NT2/D1 (cell line): Measurements from ENCODE around the gene CCNA1.

Experiments used
- DNase-seq: peaks from one replicate; pipeline ENCODE4 v3.0.0-alpha.2; 2011; ENCODE audit warnings: low read depth, low spot score
- H3K27me3 ChIP-seq: 2 replicates; pipeline ENCODE4 v1.6.0; 2011; ENCODE audit warnings: mild to moderate bottlenecking; ENCODE audit not compliant: insufficient read length, insufficient read depth
- H3K36me3 ChIP-seq: 2 replicates; pipeline ENCODE4 v1.6.1; 2011; ENCODE audit warnings: mild to moderate bottlenecking, low read length, mixed read lengths; ENCODE audit not compliant: insufficient read depth, insufficient read length
- H3K4me1 ChIP-seq: 2 replicates; pipeline ENCODE4 v1.5.1; 2011; ENCODE audit not compliant: insufficient read depth, insufficient read length
- H3K4me3 ChIP-seq: 2 replicates; pipeline ENCODE4 v1.5.1; 2011; ENCODE audit warnings: low read depth; ENCODE audit not compliant: insufficient read length
- H3K9ac ChIP-seq: 2 replicates; pipeline ENCODE4 v1.6.0; 2011; ENCODE audit warnings: low read depth; ENCODE audit not compliant: insufficient read length
- H3K9me3 ChIP-seq: 2 replicates; pipeline ENCODE4 v1.5.1; 2011; ENCODE audit warnings: mild to moderate bottlenecking, low read length; ENCODE audit not compliant: insufficient read depth
- SUZ12 ChIP-seq: IDR thresholded peaks from 2 replicates; pipeline ENCODE4 v1.6.1; 2011; ENCODE audit not compliant: insufficient read length, insufficient read depth; ENCODE audit errors: extremely low read depth
- YY1 ChIP-seq: IDR thresholded peaks from 2 replicates; pipeline ENCODE4 v1.6.1; 2011; ENCODE audit not compliant: insufficient read length, insufficient read depth
- ZNF274 ChIP-seq: IDR thresholded peaks from 2 replicates; pipeline ENCODE4 v1.6.1; 2011; ENCODE audit warnings: mild to moderate bottlenecking, low read depth, low read length

Gene CCNA1

GRCh38 chr13:36432106-36432544, at the start of gene CCNA1:
CCNA1 (plus strand) TSS chr13:36432495; CDS start chr13:36433057, 562 bp downstream.
- H3K27me3 ChIP-seq: peaks cover 48% of the 10 kb centered on the region
- peak within 1 kb of the TSS; percentile 60 for H3K4me3 ChIP-seq
- H3K9me3 ChIP-seq: no peaks in the 10 kb centered on the region
- peak; percentile 36 for DNase-seq
- TF ChIP-seq YY1: no peak
- no peak for TF ChIP-seq SUZ12
- H3K36me3 ChIP-seq: no peaks in the 10 kb centered on the region
- H3K4me1 ChIP-seq: no peaks in the 10 kb centered on the region
- peak within 1 kb of the TSS; percentile 61 for H3K9ac ChIP-seq

GRCh38 chr13:36385489-36385888, 46.8 kb upstream of the CCNA1 start:
- no peak for DNase-seq
- no peaks in the 10 kb centered on the region for H3K27me3 ChIP-seq
- TF ChIP-seq SUZ12: no peak
- no peak for TF ChIP-seq YY1
- TF ChIP-seq ZNF274: no peak
- H3K4me3 ChIP-seq: no peak overlapping the region
- no peaks in the 10 kb centered on the region for H3K36me3 ChIP-seq
- H3K9me3 ChIP-seq: no peaks in the 10 kb centered on the region
- no peak overlapping the region for H3K9ac ChIP-seq
- no peaks in the 10 kb centered on the region for H3K4me1 ChIP-seq

DNA sequence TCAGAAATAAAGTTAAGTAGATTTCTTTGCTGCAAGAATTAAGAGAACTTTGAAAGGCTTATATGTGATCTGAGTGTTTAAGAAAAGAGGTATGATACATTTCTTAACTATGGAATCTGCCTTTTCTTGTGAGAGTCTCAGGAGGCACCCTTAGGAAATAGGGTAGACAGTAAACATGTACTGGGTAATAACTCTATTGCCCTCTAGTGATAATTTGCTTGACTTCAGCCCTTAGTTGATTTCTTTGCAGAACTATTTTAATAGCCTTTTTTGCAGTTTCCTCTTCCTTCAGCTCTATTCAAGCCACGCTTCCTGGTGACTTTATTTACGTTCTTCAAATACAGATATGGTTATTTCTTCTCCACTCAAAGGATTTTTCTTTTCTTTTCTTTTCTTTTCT, 37.0 kb upstream of the CCNA1 start:
- no peak overlapping the region for H3K9ac ChIP-seq
- H3K4me1 ChIP-seq: no peaks in the 10 kb centered on the region
- no peak overlapping the region for H3K4me3 ChIP-seq
- no peaks in the 10 kb centered on the region for H3K27me3 ChIP-seq
- no peaks in the 10 kb centered on the region for H3K9me3 ChIP-seq
- TF ChIP-seq ZNF274 (no peak), YY1 (no peak), SUZ12 (no peak)
- DNase-seq: no peak
- H3K36me3 ChIP-seq: no peaks in the 10 kb centered on the region

DNA sequence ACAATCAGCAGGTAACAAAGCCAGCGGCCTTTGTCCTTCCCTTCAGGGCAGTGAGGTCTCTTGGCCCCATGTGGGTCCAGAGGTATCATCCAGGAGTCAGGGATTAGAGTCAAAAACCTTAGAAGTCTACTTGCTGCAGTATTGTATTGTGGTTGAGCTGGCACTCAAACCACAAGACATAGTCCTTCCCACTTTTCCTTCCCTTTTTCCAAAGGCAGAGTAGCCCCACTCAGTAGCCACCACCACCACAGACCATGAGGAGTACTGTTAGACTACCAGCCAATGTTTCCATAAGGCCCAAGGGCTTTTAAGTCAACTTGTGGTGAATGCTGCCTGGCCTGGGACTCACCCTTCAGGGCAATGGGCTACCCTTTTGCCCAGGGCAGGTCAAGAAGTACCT, 27.1 kb upstream of the CCNA1 start:
- no peak for DNase-seq
- Histone ChIP-seq H3K4me1 (no peaks in the 10 kb centered on the region), H3K4me3 (no peak overlapping the region), H3K9me3 (no peaks in the 10 kb centered on the region), H3K9ac (no peak overlapping the region), H3K36me3 (no peaks in the 10 kb centered on the region), H3K27me3 (no peaks in the 10 kb centered on the region)
- TF ChIP-seq ZNF274 (no peak), YY1 (no peak), SUZ12 (no peak)

GRCh38 chr13:36412736-36413135, 19.6 kb upstream of the CCNA1 start:
- no peaks in the 10 kb centered on the region; the same call in 1 of the 2 replicates for H3K9me3 ChIP-seq
- H3K9ac ChIP-seq: no peak overlapping the region
- no peaks in the 10 kb centered on the region for H3K4me1 ChIP-seq
- DNase-seq: no peak
- TF ChIP-seq SUZ12 (no peak), ZNF274 (no peak), YY1 (no peak)
- no peaks in the 10 kb centered on the region for H3K27me3 ChIP-seq
- no peak overlapping the region for H3K4me3 ChIP-seq
- no peaks in the 10 kb centered on the region for H3K36me3 ChIP-seq

DNA sequence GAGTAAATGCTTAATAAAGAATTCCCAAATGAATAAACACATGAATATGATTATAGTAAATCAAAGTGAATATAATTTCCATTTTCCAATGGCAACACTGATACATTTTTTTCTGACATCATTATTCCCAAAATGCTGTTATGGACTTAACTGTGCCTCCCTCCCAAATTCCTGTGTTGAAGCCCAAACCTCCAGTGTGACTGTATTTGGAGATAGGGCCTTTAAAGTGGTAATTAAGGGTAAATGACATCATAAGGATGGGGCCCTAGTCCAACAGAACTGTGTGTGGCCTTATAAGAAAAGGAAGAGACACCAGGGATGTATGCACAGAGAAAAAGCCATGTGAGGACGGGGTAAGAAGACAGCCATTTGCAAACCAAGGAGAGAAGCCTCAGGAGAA, 19.1 kb upstream of the CCNA1 start:
- Histone ChIP-seq H3K36me3 (no peaks in the 10 kb centered on the region), H3K9ac (no peak overlapping the region), H3K4me3 (no peak overlapping the region), H3K9me3 (no peaks in the 10 kb centered on the region; the same call in 1 of the 2 replicates), H3K27me3 (no peaks in the 10 kb centered on the region), H3K4me1 (no peaks in the 10 kb centered on the region)
- TF ChIP-seq YY1: no peak
- no peak for TF ChIP-seq ZNF274
- no peak for TF ChIP-seq SUZ12
- no peak for DNase-seq

DNA sequence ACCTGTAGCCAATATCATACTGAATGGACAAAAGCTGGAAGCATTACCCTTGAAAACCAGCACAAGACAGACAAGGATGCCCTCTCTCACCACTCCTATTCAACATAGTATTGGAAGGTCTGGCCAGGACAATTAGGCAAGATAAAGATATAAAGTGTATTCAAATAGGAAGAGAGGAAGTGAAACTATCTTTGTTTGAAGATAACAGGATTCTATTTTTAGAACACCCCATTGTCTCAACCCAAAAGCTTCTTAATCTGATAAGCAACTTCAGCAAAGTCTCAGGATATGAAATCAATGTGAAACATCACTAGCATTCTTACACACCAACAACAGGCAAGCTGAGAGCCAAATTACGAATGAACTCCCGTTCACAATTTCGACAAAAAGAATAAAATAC, 17.8 kb upstream of the CCNA1 start:
- no peak overlapping the region for H3K9ac ChIP-seq
- no peaks in the 10 kb centered on the region for H3K36me3 ChIP-seq
- no peak for TF ChIP-seq YY1
- TF ChIP-seq SUZ12: no peak
- no peak for TF ChIP-seq ZNF274
- no peaks in the 10 kb centered on the region; the same call in 1 of the 2 replicates for H3K9me3 ChIP-seq
- H3K4me1 ChIP-seq: no peaks in the 10 kb centered on the region
- no peak for DNase-seq
- no peak overlapping the region for H3K4me3 ChIP-seq
- H3K27me3 ChIP-seq: no peaks in the 10 kb centered on the region

DNA sequence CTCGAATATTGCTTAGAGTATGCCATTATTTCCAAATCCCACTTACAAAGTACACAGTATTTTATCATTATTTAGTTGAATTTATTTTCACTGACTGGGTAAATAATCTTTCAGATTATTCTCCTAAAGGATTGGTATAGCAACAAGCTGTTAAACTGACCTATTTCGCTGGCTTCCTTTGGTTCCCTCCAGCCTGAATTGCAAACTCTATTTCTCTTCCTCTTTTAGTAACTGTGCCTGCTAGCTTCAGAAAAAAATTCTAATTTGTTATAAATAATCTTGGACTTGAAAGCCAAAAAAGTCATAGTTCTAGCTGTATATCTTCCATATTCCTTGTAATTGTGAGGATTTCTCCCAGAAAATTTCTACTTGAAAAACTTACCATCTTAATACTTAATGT, 15.0 kb upstream of the CCNA1 start:
- Histone ChIP-seq H3K36me3 (no peaks in the 10 kb centered on the region), H3K4me1 (no peaks in the 10 kb centered on the region), H3K9ac (no peak overlapping the region), H3K9me3 (no peaks in the 10 kb centered on the region; the same call in 1 of the 2 replicates), H3K27me3 (no peaks in the 10 kb centered on the region), H3K4me3 (no peak overlapping the region)
- DNase-seq: no peak
- TF ChIP-seq ZNF274: no peak
- no peak for TF ChIP-seq SUZ12
- TF ChIP-seq YY1: no peak
